CD14-positive monocyte (primary cell): ENCODE results near the gene SARNP. TPM values are rescaled to one million over a fixed set of nuclear protein-coding genes. Genes with fewer than 3 reads are reported as not detected.
A peak's percentile ranks its signal among the peaks of the same experiment; 100 is the strongest.

Experiments used
- DNase-seq, 3 donors: peaks; one replicate each; pipeline ENCODE4 v3.0.0-alpha.2; 2011 to 2022
- H2AFZ ChIP-seq: 2 replicates; pipeline ENCODE4 v1.6.0; 2012; ENCODE audit warnings: mild to moderate bottlenecking, low read depth, low read length, inconsistent platforms; ENCODE audit not compliant: insufficient read depth, poor library complexity, severe bottlenecking
- H3K27ac ChIP-seq, 2 donors: 1 replicate in 1 of 2; 2 replicates in 1 of 2; pipeline ENCODE4 v1.5.1; 2012 to 2013; ENCODE audit warnings: low read length in 2 of 2, control low read depth in 1 of 2, inconsistent platforms in 1 of 2, low read depth in 1 of 2, mild to moderate bottlenecking in 1 of 2
- H3K27me3 ChIP-seq, 2 donors: one replicate each; pipeline versions ENCODE4 v1.6.0 to v1.6.1; 2011 to 2013; ENCODE audit warnings: low read length in 2 of 2; ENCODE audit not compliant: control insufficient read depth in 2 of 2, insufficient read depth in 2 of 2
- H3K36me3 ChIP-seq, 2 donors: replicated peaks in 1 of 2; 1 replicate in 1 of 2; 2 replicates in 1 of 2; pipeline versions ENCODE4 v1.5.1 to v1.6.1; 2012 to 2013; ENCODE audit warnings: low read length in 2 of 2, control low read depth in 1 of 2, inconsistent platforms in 1 of 2, mild to moderate bottlenecking in 1 of 2; ENCODE audit not compliant: insufficient read depth in 2 of 2, control insufficient read depth in 1 of 2
- H3K4me1 ChIP-seq, 2 donors: 1 replicate in 1 of 2; 2 replicates in 1 of 2; pipeline versions ENCODE4 v1.5.1 to v1.6.1; 2012 to 2013; ENCODE audit warnings: low read length in 2 of 2, control low read depth in 1 of 2, inconsistent platforms in 1 of 2, mild to moderate bottlenecking in 1 of 2, moderate library complexity in 1 of 2; ENCODE audit not compliant: insufficient read depth in 2 of 2, control insufficient read depth in 1 of 2
- H3K4me2 ChIP-seq: replicated peaks from 2 replicates; pipeline ENCODE3; 2012; ENCODE audit warnings: low read length, moderate library complexity, mild to moderate bottlenecking; ENCODE audit not compliant: poor library complexity, severe bottlenecking; ENCODE audit errors: extremely low read depth
- H3K4me3 ChIP-seq, 3 experiments: fragments of 200-600 bp in 1 of 3; sonication (generic) in 1 of 3; replicated peaks in 1 of 3; 1 replicate in 2 of 3; 2 replicates in 1 of 3; pipeline ENCODE4 v1.5.1; 2011 to 2013; ENCODE audit warnings: low read length in 3 of 3, mild to moderate bottlenecking in 3 of 3, control low read depth in 2 of 3, low read depth in 2 of 3, inconsistent platforms in 1 of 3, moderate library complexity in 1 of 3
- H3K79me2 ChIP-seq: 2 replicates; pipeline ENCODE4 v1.6.0; 2012; ENCODE audit warnings: mild to moderate bottlenecking, control low read depth, inconsistent platforms, low read length, moderate library complexity; ENCODE audit not compliant: insufficient read depth
- H3K9ac ChIP-seq: 2 replicates; pipeline ENCODE4 v1.6.0; 2017; ENCODE audit warnings: low read length, mild to moderate bottlenecking; ENCODE audit not compliant: insufficient read depth, poor library complexity, severe bottlenecking
- H3K9me3 ChIP-seq, 2 donors: replicated peaks in 1 of 2; 1 replicate in 1 of 2; 2 replicates in 1 of 2; pipeline versions ENCODE4 v1.5.1 to v1.6.1; 2012 to 2013; ENCODE audit warnings: low read length in 2 of 2, control low read depth in 1 of 2; ENCODE audit not compliant: control insufficient read depth in 1 of 2, insufficient read depth in 1 of 2
- H4K20me1 ChIP-seq: 2 replicates; pipeline ENCODE4 v1.6.0; 2012; ENCODE audit warnings: mild to moderate bottlenecking, low read length, control low read depth, moderate library complexity; ENCODE audit not compliant: insufficient read depth
- H3K27ac Mint-ChIP-seq, 7 donors: one replicate each; pipeline ENCODE4 v1.8.0; 2020; ENCODE audit warnings: mild to moderate bottlenecking in 7 of 7, mixed read lengths in 7 of 7, moderate library complexity in 6 of 7, inconsistent platforms in 2 of 7
- H3K27me3 Mint-ChIP-seq, 3 donors: one replicate each; pipeline ENCODE4 v1.8.0; 2021 to 2022; ENCODE audit warnings: low read depth in 3 of 3, mild to moderate bottlenecking in 3 of 3, mixed read lengths in 3 of 3, moderate library complexity in 3 of 3, inconsistent platforms in 1 of 3
- H3K36me3 Mint-ChIP-seq, 2 donors: one replicate each; pipeline ENCODE4 v1.8.0; 2020; ENCODE audit warnings: mixed read lengths in 2 of 2, inconsistent platforms in 1 of 2, mild to moderate bottlenecking in 1 of 2
- H3K4me1 Mint-ChIP-seq: one replicate; pipeline ENCODE4 v1.8.0; 2020; ENCODE audit warnings: mild to moderate bottlenecking, mixed read lengths
- H3K4me3 Mint-ChIP-seq, 2 donors: one replicate each; pipeline ENCODE4 v1.8.0; 2020; ENCODE audit warnings: mild to moderate bottlenecking in 2 of 2, mixed read lengths in 2 of 2, moderate library complexity in 1 of 2
- H3K9me3 Mint-ChIP-seq, 7 donors: one replicate each; pipeline ENCODE4 v1.8.0; 2020 to 2022; ENCODE audit warnings: mixed read lengths in 7 of 7, mild to moderate bottlenecking in 6 of 7, moderate library complexity in 6 of 7, inconsistent platforms in 2 of 7
- CTCF ChIP-seq: fragments of 200-600 bp; IDR thresholded peaks from one replicate; pipeline ENCODE4 v1.8.0; 2022; ENCODE audit warnings: antibody characterized with exemption, mild to moderate bottlenecking
- WGBS: methylation state at CpG from one replicate; pipeline ENCODE4 v1.1.5; 2013; ENCODE audit warnings: missing lambda C conversion rate; ENCODE audit not compliant: insufficient coverage; 5-methylcytosine and 5-hydroxymethylcytosine counted together
- intact Hi-C, 2 donors: fragments of 100-400 bp; cut with micrococcal nuclease; formaldehyde crosslinking; loops; one replicate each; pipeline versions ENCODE4 v1.15.0 to v1.15.1; 2023
- polyA plus RNA-seq, 3 donors: library from polyadenylated mRNA; depleted of rRNA in 1 of 3; unstranded in 2 of 3; stranded (reverse) in 1 of 3; fragments of 300-500 nt in 2 of 3; fragments of >200 nt in 1 of 3; fragmentation: Illumina TruSeq in 2 of 3; gene quantifications; 1 replicate in 2 of 3; 2 replicates in 1 of 3; pipeline ENCODE4 v1.2.3, GENCODE V29; 2012 to 2021

The SARNP gene
- polyA plus RNA-seq, 3 donors: 28.9 to 139 (median 98.6) TPM

DNA sequence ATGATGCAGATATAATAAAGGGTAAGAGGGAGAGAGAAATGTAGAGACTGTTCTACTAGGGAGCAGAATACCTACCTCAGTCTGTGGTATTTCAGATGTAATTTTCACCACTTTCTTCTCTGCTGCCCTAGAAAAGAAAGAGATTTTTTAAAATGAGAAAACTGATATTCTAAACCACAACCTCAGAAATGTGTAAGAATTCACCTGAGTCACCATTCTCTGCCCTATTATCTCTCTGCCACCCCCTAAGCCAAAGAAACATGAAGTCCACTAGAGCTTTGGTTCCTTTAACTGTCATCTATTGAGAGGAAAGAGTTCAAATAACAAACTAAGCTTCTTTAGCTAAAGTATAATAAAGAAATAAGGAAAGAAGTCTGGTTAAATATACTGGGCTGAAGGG, 21.6 kb downstream of the SARNP start:
- Histone ChIP-seq H3K27ac (peak overlapping the region in 1 of 2 donors; percentile 5), H3K79me2 (peaks cover 11% of the 10 kb centered on the region), H3K9me3 (no peaks in the 10 kb centered on the region), H4K20me1 (peaks cover 34% of the 10 kb centered on the region), H2AFZ (no peak overlapping the region), H3K36me3 (peaks cover 83 to 100% of the 10 kb centered on the region in 2 donors), H3K27me3 (no peaks in the 10 kb centered on the region), H3K4me3 (no peak overlapping the region), H3K4me1 (no peaks in the 10 kb centered on the region), H3K9ac (no peak overlapping the region), H3K4me2 (no peak overlapping the region)
- Mint-ChIP-seq H3K4me1 (no peaks in the 10 kb centered on the region), H3K27me3 (peaks cover 0 to 2% (median 0%) of the 10 kb centered on the region in 3 donors), H3K4me3 (no peak overlapping the region), H3K36me3 (peaks cover 73 to 93% of the 10 kb centered on the region in 2 donors), H3K27ac (peak overlapping the region in 1 of 7 donors; percentile 42), H3K9me3 (no peaks in the 10 kb centered on the region)
- intact Hi-C loops: no loop called here
- no peak for DNase-seq
- no peak for TF ChIP-seq CTCF

DNA sequence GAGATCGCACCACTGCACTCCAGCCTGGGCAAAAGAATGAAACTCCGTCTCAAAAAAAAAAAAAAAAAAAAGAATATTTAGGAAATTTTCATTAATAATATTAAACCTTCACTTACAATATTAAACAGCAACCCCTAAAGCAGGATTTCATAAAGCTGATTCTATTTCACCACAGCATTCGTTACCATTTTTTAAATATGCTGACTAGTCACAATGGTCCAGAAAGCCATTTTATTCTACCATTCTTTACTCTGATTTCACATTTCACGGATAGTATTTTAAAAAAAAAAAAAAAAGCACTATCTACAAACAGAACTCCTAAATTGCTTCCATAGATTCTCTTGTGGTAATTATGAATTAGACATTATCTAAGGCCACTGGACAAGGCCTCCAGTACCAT, 27.6 kb downstream of the SARNP start:
- WGBS: 100% methylated on average over 1 of the region's 4 CpGs
- no peaks in the 10 kb centered on the region for H3K9me3 Mint-ChIP-seq
- Histone ChIP-seq H3K36me3 (peaks cover 81 to 98% of the 10 kb centered on the region in 2 donors), H2AFZ (no peak overlapping the region), H4K20me1 (peaks cover 6% of the 10 kb centered on the region), H3K27ac (no peak overlapping the region), H3K27me3 (no peaks in the 10 kb centered on the region), H3K9me3 (no peaks in the 10 kb centered on the region), H3K4me2 (no peak overlapping the region), H3K4me1 (no peaks in the 10 kb centered on the region), H3K4me3 (no peak overlapping the region), H3K9ac (no peak overlapping the region), H3K79me2 (no peaks in the 10 kb centered on the region)
- no peak for TF ChIP-seq CTCF
- DNase-seq: no peak
- peaks cover 76 to 94% of the 10 kb centered on the region in 2 donors for H3K36me3 Mint-ChIP-seq
- no peaks in the 10 kb centered on the region for H3K4me1 Mint-ChIP-seq
- H3K4me3 Mint-ChIP-seq: no peak overlapping the region
- H3K27me3 Mint-ChIP-seq: peaks cover 0 to 3% (median 0%) of the 10 kb centered on the region in 3 donors
- intact Hi-C loops: no loop called here
- H3K27ac Mint-ChIP-seq: no peak overlapping the region
